Measurements from ENCODE around the gene NFIX. TPM values are rescaled to one million over a fixed set of nuclear protein-coding genes. Genes with fewer than 3 reads are reported as not detected.

NFIX gene
- total and polyA plus RNA-seq, 2 experiments from 2014 or later, result 0.06 to 0.14 TPM

DNA sequence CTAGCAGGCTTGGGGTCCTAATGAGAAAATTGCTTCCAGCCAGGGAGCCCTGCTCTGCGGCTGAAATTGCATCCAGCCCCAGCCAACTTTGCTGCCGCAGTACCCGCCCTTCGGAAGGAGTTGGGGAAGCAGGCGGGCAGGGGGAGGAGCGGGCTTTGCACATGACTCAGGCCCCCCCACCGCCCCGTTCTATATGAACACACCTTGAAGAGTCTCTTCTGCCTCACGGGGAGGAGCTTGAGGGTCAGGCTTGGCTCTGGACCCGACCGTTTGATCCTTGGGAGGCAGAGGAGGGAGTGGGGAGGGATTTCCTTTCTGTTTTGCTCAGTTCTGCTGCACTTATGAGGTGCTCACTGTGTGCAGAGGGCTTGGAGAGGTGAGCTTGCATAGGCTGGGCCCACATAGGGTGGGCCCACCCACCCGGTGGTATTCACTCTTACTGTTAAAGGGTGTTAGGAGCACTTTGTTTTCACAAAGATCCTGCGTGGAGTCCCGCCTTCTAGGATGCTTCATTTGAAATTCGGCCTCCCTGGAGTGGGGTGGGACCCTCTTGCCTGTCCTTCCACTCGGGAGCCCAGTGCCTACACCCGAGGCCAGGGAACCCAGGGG is 60.9 kb downstream of the NFIX start:
- TF ChIP-seq, protein P1, sequence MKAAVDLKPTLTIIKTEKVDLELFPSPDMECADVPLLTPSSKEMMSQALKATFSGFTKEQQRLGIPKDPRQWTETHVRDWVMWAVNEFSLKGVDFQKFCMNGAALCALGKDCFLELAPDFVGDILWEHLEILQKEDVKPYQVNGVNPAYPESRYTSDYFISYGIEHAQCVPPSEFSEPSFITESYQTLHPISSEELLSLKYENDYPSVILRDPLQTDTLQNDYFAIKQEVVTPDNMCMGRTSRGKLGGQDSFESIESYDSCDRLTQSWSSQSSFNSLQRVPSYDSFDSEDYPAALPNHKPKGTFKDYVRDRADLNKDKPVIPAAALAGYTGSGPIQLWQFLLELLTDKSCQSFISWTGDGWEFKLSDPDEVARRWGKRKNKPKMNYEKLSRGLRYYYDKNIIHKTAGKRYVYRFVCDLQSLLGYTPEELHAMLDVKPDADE (IDR thresholded peaks at IDR 0.05), result no peak
- peak; percentile 63 for TF ChIP-seq EZH2 (IDR thresholded peaks at IDR 0.05; ENCODE audit: low read depth, unreplicated experiment)
- no peak for TF ChIP-seq POLR2AphosphoS5 (IDR thresholded peaks at IDR 0.05; ENCODE audit: low read depth)
- H3K9me2 ChIP-seq (ENCODE audit: insufficient read depth), result no peaks in the 10 kb centered on the region
- H3K9me3 Mint-ChIP-seq, result peaks cover 6% of the 10 kb centered on the region; the same call in 2 of the 3 replicates
- H3K4me3 ChIP-seq, result peak overlapping the region; percentile 61
- no peak overlapping the region for H3K27ac Mint-ChIP-seq
- peaks cover 54% of the 10 kb centered on the region for H3K4me1 Mint-ChIP-seq
- H3K36me3 ChIP-seq (ENCODE audit: insufficient read depth), result no peaks in the 10 kb centered on the region
- peak; percentile 73 for DNase-seq (ENCODE audit: low spot score)
- peak overlapping the region; percentile 94 for H3K4me2 ChIP-seq
- H3K27me3 ChIP-seq (ENCODE audit: insufficient read depth), result peaks cover 100% of the 10 kb centered on the region
- H3K27ac ChIP-seq (ENCODE audit: low read depth), result no peak overlapping the region
- peaks cover 82% of the 10 kb centered on the region for H3K4me1 ChIP-seq (ENCODE audit: insufficient read depth)
- H4K20me1 ChIP-seq (replicated peaks; ENCODE audit: insufficient read depth), result peaks cover 4% of the 10 kb centered on the region; the same call in 1 of the 2 replicates
- H3K4me3 Mint-ChIP-seq, result peak overlapping the region; percentile 65
- peaks cover 8% of the 10 kb centered on the region; the same call in 1 of the 2 replicates for H3F3A ChIP-seq (replicated peaks; ENCODE audit: low read depth)
- no peaks in the 10 kb centered on the region; the same call in 2 of the 3 replicates for H3K36me3 Mint-ChIP-seq (ENCODE audit: low read depth)
- peak overlapping the region; percentile 85 for H2AFZ ChIP-seq
- peaks cover 97% of the 10 kb centered on the region for H3K27me3 Mint-ChIP-seq (ENCODE audit: insufficient read depth, low read depth, poor library complexity)
- ATAC-seq, result peak; percentile 6
- no peaks in the 10 kb centered on the region for H3K79me2 ChIP-seq (replicated peaks; ENCODE audit: insufficient read depth)

DNA sequence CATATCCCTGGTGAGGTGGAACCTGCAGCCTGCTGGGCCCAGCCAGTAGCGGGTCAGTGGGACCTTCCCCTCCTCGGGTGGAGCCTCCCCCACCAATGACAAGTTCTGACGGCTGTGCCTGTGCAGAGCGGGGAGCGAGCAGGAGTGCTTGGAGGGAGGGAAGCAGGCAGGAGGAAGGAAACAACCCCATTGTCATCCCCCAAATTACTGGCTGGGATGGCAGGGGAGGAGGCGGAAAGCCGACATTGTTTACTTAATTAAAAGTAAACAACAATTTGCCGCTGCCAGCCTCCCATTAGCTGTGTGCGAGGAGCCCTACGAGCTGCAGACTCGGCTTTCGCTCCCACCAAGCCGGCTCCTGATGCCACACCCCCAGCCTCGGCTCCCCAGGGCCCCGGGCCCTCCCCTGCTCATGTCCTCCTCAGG is 61.9 kb downstream of the NFIX start:
- peaks cover 74% of the 10 kb centered on the region for H3K4me1 ChIP-seq (ENCODE audit: insufficient read depth)
- H3K27me3 Mint-ChIP-seq (ENCODE audit: insufficient read depth, low read depth, poor library complexity), result peaks cover 97% of the 10 kb centered on the region
- DNase-seq (ENCODE audit: low spot score) (no peak), ATAC-seq (no peak)
- H3K4me3 ChIP-seq, result 0 out of 2 replicates have a peak overlapping the region, but pooled peaks have one; percentile 37
- H2AFZ ChIP-seq, result no peak overlapping the region
- H3K27ac ChIP-seq (ENCODE audit: low read depth), result no peak overlapping the region
- H3K4me3 Mint-ChIP-seq, result no peak overlapping the region
- H3K79me2 ChIP-seq (replicated peaks; ENCODE audit: insufficient read depth), result no peaks in the 10 kb centered on the region
- H3K36me3 Mint-ChIP-seq (ENCODE audit: low read depth), result no peaks in the 10 kb centered on the region; the same call in 2 of the 3 replicates
- no peaks in the 10 kb centered on the region for H3K36me3 ChIP-seq (ENCODE audit: insufficient read depth)
- peaks cover 7% of the 10 kb centered on the region; the same call in 1 of the 2 replicates for H3F3A ChIP-seq (replicated peaks; ENCODE audit: low read depth)
- no peak overlapping the region for H3K27ac Mint-ChIP-seq
- peaks cover 4% of the 10 kb centered on the region; the same call in 1 of the 2 replicates for H4K20me1 ChIP-seq (replicated peaks; ENCODE audit: insufficient read depth)
- TF ChIP-seq ZNF331 (CRISPR knock-in tag; IDR thresholded peaks at IDR 0.05; ENCODE audit: low read depth), result no peak
- TF ChIP-seq, protein P2, sequence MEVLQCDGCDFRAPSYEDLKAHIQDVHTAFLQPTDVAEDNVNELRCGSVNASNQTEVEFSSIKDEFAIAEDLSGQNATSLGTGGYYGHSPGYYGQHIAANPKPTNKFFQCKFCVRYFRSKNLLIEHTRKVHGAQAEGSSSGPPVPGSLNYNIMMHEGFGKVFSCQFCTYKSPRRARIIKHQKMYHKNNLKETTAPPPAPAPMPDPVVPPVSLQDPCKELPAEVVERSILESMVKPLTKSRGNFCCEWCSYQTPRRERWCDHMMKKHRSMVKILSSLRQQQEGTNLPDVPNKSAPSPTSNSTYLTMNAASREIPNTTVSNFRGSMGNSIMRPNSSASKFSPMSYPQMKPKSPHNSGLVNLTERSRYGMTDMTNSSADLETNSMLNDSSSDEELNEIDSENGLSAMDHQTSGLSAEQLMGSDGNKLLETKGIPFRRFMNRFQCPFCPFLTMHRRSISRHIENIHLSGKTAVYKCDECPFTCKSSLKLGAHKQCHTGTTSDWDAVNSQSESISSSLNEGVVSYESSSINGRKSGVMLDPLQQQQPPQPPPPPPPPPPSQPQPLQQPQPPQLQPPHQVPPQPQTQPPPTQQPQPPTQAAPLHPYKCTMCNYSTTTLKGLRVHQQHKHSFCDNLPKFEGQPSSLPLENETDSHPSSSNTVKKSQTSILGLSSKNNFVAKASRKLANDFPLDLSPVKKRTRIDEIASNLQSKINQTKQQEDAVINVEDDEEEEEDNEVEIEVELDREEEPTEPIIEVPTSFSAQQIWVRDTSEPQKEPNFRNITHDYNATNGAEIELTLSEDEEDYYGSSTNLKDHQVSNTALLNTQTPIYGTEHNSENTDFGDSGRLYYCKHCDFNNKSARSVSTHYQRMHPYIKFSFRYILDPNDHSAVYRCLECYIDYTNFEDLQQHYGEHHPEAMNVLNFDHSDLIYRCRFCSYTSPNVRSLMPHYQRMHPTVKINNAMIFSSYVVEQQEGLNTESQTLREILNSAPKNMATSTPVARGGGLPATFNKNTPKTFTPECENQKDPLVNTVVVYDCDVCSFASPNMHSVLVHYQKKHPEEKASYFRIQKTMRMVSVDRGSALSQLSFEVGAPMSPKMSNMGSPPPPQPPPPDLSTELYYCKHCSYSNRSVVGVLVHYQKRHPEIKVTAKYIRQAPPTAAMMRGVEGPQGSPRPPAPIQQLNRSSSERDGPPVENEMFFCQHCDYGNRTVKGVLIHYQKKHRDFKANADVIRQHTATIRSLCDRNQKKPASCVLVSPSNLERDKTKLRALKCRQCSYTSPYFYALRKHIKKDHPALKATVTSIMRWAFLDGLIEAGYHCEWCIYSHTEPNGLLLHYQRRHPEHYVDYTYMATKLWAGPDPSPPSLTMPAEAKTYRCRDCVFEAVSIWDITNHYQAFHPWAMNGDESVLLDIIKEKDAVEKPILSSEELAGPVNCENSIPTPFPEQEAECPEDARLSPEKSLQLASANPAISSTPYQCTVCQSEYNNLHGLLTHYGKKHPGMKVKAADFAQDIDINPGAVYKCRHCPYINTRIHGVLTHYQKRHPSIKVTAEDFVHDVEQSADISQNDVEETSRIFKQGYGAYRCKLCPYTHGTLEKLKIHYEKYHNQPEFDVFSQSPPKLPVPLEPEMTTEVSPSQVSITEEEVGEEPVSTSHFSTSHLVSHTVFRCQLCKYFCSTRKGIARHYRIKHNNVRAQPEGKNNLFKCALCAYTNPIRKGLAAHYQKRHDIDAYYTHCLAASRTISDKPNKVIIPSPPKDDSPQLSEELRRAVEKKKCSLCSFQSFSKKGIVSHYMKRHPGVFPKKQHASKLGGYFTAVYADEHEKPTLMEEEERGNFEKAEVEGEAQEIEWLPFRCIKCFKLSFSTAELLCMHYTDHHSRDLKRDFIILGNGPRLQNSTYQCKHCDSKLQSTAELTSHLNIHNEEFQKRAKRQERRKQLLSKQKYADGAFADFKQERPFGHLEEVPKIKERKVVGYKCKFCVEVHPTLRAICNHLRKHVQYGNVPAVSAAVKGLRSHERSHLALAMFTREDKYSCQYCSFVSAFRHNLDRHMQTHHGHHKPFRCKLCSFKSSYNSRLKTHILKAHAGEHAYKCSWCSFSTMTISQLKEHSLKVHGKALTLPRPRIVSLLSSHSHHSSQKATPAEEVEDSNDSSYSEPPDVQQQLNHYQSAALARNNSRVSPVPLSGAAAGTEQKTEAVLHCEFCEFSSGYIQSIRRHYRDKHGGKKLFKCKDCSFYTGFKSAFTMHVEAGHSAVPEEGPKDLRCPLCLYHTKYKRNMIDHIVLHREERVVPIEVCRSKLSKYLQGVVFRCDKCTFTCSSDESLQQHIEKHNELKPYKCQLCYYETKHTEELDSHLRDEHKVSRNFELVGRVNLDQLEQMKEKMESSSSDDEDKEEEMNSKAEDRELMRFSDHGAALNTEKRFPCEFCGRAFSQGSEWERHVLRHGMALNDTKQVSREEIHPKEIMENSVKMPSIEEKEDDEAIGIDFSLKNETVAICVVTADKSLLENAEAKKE (CRISPR knock-in tag; IDR thresholded peaks at IDR 0.05), result no peak
- TF ChIP-seq ZNF114 (CRISPR knock-in tag; IDR thresholded peaks at IDR 0.05), result no peak
- peak; percentile 52 for TF ChIP-seq EZH2 (IDR thresholded peaks at IDR 0.05; ENCODE audit: low read depth, unreplicated experiment)
- TF ChIP-seq, protein P1 (IDR thresholded peaks at IDR 0.05), result no peak
- H3K4me2 ChIP-seq, result peak overlapping the region; percentile 60
- H3K9me2 ChIP-seq (ENCODE audit: insufficient read depth), result no peaks in the 10 kb centered on the region
- peaks cover 6% of the 10 kb centered on the region; the same call in 2 of the 3 replicates for H3K9me3 Mint-ChIP-seq
- peaks cover 100% of the 10 kb centered on the region for H3K27me3 ChIP-seq (ENCODE audit: insufficient read depth)
- H3K4me1 Mint-ChIP-seq, result peaks cover 46% of the 10 kb centered on the region

All from GM23338 (cell line).